IPS-18a (cell line): ENCODE data around the gene POU3F1.

ENCODE experiments used
- H3K27ac ChIP-seq: one replicate; pipeline ENCODE4 v1.5.1; 2013; ENCODE audit warnings: low read length
- H3K27me3 ChIP-seq: one replicate; pipeline ENCODE4 v1.6.1; 2013; ENCODE audit warnings: mild to moderate bottlenecking, low read length; ENCODE audit not compliant: control insufficient read depth, insufficient read depth
- H3K36me3 ChIP-seq: one replicate; pipeline ENCODE4 v1.6.1; 2013; ENCODE audit warnings: low read depth, low read length; ENCODE audit not compliant: control insufficient read depth
- H3K4me1 ChIP-seq: one replicate; pipeline ENCODE4 v1.6.1; 2013; ENCODE audit warnings: low read depth, low read length; ENCODE audit not compliant: control insufficient read depth
- H3K4me3 ChIP-seq: one replicate; pipeline ENCODE4 v1.5.1; 2013; ENCODE audit warnings: low read length
- H3K9ac ChIP-seq: one replicate; pipeline ENCODE4 v1.6.1; 2013; ENCODE audit warnings: mild to moderate bottlenecking, low read length, moderate library complexity
- H3K9me3 ChIP-seq: one replicate; pipeline ENCODE4 v1.6.1; 2013; ENCODE audit warnings: low read depth, low read length; ENCODE audit not compliant: control insufficient read depth

The POU3F1 gene

DNA sequence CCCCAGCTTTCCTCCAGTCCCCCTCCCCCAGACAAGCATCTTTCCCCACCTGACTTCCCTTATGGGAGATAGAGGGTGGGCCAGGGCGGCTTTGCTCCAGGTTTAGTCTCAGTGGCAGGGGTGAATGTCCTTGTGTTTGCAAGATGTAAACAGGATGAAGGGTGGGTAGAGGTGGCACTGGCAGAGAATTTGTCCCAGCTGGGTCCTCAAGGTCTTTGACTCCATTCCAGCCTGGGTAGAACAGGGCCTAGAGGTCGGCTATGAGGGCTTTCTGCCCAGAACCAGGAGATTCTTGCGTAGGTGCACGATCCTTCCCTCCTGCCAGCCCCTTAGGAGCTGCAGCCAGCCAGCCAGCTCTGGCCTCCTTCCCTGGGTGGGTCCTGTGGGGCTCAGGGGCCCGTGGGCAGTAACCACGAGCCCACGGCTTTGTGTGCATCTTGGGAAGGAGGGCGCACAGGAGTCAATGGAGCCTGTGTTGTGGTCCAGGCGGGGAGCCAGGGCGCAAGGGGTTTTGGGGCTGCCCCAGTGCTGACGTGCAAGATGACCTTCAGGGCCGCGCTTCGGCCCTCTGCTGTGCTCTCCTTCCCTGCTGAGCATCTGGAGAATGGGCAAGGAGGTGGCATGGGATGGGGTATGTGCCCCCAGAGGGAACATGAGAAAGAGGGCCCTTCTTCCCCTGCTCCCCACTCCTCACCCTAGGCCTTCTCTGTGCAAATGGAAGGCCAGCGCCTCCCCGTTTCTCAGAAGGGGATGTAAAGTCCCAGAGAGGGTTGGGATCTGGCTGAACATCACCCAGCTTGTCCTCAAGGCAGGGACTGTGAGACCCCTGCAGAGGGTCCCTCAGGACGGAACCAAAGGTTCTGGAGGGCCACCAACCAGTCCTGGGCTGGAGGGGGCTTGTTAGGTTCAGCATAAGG lies 15.7 kb downstream of the POU3F1 start:
- H3K36me3 ChIP-seq = peaks cover 4% of the 10 kb centered on the region
- no peak overlapping the region for H3K27ac ChIP-seq
- no peaks in the 10 kb centered on the region for H3K27me3 ChIP-seq
- H3K4me1 ChIP-seq = peaks cover 24% of the 10 kb centered on the region
- H3K9ac ChIP-seq = no peak overlapping the region
- H3K4me3 ChIP-seq = no peak overlapping the region
- H3K9me3 ChIP-seq = no peaks in the 10 kb centered on the region

DNA sequence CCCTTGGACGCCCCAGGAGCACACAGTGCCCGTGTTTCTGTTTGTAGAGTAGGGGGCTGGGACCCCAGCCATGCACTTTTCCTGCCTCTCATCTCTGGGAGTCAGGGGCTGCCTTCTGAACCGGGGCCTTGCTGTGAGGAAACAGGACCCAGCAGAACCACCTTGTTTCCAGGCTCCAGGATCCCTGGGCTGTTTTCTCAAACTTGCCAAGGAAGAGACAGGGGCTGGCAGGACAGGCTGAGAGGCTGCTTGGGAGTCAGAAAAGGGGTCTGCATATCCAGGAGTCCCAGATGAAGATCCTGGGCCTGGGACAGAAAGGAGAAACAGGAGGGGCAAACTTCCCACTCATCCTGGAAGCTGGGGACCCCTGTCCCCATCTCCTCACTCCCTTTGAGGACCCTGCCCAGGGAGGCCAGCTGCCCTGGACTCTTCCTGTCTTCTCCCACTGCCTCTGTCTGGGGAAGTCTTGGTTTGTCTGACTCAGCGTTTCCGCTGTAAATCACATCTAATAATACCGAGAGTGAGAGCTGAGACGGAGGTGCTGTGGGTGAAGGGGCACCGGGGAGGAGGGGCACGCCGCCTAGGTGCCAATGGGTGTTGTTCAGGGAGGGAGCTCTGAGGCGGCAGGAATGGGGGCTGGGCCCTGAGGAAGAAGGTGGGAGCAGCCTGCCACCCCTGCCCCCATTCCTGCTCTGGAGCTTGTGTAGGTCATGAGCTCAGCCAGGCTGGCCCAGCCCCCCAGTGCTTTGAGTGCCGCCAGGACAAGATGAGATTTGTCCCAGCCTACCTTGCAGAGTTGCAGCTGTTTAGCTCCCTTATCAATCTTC lies 16.7 kb downstream of the POU3F1 start:
- no peak overlapping the region for H3K9ac ChIP-seq
- no peaks in the 10 kb centered on the region for H3K9me3 ChIP-seq
- H3K4me1 ChIP-seq = peaks cover 24% of the 10 kb centered on the region
- H3K27ac ChIP-seq = no peak overlapping the region
- H3K36me3 ChIP-seq = peaks cover 14% of the 10 kb centered on the region
- no peaks in the 10 kb centered on the region for H3K27me3 ChIP-seq
- peak overlapping the region; percentile 14 for H3K4me3 ChIP-seq

DNA sequence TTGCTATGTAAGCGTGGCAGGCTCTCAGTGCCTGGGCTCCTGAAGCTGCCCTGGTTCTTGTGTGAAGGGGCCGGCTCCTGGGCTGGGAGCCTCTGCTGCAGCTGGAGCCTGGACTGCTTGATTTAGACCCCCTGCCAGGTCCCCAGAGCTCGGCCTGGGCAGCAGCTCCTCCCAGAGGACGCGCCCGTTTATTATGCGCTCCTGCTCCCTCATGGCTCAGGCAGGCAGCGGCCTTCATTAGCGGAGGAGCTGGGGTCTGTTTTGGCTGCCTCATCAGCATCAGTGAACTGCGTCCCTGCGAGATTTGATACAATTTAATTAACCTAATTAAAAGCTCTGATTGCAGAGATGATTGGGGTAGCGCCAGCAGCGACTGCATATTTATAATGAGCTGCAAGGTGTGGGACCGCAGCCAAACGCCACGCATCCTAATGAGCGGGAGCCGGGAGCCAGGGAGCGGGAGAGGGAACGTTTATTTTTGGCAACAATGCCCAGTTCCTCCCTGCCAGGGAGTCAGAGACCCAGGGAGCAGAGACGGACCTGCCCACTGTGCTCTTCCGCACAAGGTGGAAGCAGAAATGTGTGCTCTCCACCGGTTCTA lies 17.4 kb downstream of the POU3F1 start:
- Histone ChIP-seq H3K27ac (no peak overlapping the region), H3K9ac (no peak overlapping the region), H3K36me3 (peaks cover 18% of the 10 kb centered on the region), H3K4me1 (peaks cover 24% of the 10 kb centered on the region), H3K4me3 (peak overlapping the region; percentile 14), H3K27me3 (no peaks in the 10 kb centered on the region), H3K9me3 (no peaks in the 10 kb centered on the region)

DNA sequence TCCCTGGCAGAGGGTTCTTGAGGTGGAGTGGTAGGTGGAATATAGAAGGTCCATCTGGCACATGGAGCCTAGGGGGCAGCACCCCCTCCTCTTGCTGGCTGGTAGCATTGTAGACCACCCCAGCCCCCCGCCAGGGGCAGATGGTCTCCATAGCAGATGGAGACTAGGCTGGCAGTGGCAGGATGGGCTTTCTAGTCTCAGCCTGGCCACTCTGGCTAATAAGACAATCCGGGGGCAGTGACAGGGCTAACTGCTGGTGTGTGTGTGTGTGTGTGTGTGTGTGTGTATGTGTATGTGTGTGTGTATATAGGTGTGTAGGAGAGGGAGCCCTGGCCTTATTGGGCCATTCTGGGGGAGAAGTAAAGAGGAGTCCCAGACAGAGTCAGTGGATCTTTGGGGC lies 17.9 kb downstream of the POU3F1 start:
- Histone ChIP-seq H3K36me3 (peaks cover 22% of the 10 kb centered on the region), H3K9me3 (no peaks in the 10 kb centered on the region), H3K9ac (no peak overlapping the region), H3K4me3 (no peak overlapping the region), H3K27ac (no peak overlapping the region), H3K4me1 (peaks cover 24% of the 10 kb centered on the region), H3K27me3 (no peaks in the 10 kb centered on the region)

DNA sequence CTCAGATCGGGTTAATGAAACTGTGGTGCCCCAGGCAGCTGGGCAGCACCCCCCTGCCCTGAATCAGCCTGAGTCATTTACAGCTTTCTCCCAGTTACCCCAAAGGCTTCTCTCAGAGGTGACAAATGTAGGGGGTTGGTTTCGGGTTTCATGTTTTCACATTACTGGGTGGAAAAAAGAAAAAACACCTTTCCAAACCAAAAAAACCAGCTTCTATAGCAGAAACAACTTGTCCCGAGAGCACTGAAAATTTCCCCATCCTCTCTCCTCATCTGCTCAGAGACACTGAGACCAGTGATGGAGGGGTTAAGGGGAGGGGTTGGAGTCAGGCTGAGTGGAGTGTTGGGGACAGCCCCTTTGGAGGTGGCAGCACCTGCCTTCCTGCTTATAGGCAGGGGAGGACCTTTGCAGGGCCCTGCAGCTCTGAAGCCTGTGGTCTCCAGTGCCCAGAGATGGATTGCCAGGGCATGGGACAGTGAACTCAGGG lies 18.4 kb downstream of the POU3F1 start:
- H3K4me3 ChIP-seq = no peak overlapping the region
- H3K9me3 ChIP-seq = no peaks in the 10 kb centered on the region
- H3K27ac ChIP-seq = no peak overlapping the region
- peaks cover 24% of the 10 kb centered on the region for H3K4me1 ChIP-seq
- H3K36me3 ChIP-seq = peaks cover 28% of the 10 kb centered on the region
- H3K27me3 ChIP-seq = no peaks in the 10 kb centered on the region
- H3K9ac ChIP-seq = no peak overlapping the region

DNA sequence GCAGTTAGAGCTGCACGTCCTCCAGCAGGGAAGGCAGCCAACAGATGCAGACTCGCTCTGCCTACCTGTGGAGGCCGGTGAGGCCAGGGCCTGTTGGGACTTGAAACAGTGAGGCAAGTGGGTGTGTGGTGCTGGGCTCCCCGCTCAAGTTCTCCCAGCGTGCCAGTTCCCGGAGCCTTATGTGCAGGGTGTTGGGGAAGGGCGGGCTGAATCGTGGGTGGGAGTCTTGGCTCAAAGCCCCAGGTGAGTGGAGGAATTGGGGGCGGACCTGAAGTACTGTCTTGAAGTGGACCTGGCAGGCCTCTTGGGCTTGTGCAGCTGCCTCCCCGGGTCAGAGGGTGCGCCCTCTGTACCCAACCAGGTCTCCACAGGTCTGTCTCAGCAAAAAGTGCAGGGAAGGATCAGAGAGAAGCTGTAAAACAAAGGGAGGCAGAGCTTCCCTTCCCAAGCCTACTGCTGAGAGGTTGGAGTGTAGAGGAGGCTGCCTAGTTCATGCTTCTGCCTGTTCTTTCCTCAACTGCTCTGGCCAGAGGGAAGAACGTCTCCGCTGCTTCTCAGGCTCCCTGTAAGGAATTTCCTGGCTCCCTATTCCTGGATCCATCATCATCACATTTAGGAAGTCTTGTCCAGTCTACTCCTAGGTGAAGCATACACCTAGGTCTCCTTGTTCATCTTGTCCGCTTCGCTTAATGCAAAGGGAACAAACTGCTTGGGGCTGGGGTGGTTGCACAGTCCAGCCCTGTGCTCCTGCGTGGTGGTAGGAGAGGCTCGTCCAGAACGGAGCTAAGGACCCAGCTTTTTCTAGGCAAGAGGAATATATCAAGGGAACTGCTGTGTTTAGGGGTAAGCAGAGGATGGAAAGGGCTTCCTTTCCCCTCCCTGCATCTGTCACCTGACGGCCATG lies 19.1 kb downstream of the POU3F1 start:
- Histone ChIP-seq H3K4me3 (no peak overlapping the region), H3K4me1 (peaks cover 24% of the 10 kb centered on the region), H3K9ac (no peak overlapping the region), H3K27me3 (no peaks in the 10 kb centered on the region), H3K9me3 (no peaks in the 10 kb centered on the region), H3K27ac (no peak overlapping the region), H3K36me3 (peaks cover 35% of the 10 kb centered on the region)

DNA sequence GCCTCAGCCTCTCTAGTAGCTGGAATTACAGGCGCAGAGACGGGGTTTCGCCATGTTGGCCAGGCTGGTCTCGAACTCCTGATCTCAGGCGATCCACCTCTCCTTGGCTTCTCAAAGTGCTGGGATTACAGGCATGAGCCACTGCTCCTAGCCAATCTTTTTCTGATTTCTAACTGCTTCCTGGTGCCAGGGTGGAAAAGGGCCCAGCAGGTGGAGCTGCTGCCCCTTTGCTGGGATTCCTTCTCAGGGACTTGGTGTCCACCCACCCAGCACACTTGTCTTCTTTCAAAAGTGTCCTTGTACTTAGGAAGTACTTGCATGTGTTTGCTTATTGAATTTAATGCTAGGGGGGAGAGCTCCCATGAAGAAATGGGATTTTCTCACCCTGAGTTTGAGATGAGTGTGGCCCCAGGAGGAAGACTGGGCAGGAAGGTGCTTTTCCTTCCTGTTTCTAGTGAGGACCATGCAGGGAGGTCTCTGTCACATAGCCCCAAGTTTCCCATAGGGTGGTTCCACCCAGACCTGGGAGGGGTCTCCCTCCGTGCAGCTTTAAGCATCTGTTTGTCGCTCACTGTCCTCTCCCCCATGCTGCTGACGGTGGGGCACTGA lies 19.9 kb downstream of the POU3F1 start:
- Histone ChIP-seq H3K9me3 (no peaks in the 10 kb centered on the region), H3K27ac (no peak overlapping the region), H3K9ac (no peak overlapping the region), H3K27me3 (no peaks in the 10 kb centered on the region), H3K4me3 (no peak overlapping the region), H3K36me3 (peaks cover 42% of the 10 kb centered on the region), H3K4me1 (peaks cover 24% of the 10 kb centered on the region)

DNA sequence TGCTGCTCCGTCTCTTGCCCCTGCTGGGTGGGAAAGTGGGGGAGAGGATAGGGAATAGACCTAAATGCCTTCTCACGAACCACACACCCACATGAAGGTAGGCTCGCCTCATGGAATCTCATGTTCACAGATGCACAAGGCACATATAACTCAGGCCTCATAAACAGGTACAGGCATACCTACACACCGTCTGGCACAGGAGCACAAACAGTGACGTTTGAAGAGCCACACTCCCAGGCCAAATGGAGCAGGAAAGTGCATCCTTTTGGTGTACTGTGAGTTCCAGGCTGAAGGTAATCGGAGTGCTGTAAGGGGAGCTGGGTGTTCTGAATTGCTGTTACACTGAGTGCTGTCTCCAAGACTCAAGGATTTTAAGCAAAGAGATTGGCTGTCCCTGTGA lies 20.9 kb downstream of the POU3F1 start:
- Histone ChIP-seq H3K36me3 (peaks cover 52% of the 10 kb centered on the region), H3K4me1 (peaks cover 24% of the 10 kb centered on the region)

DNA sequence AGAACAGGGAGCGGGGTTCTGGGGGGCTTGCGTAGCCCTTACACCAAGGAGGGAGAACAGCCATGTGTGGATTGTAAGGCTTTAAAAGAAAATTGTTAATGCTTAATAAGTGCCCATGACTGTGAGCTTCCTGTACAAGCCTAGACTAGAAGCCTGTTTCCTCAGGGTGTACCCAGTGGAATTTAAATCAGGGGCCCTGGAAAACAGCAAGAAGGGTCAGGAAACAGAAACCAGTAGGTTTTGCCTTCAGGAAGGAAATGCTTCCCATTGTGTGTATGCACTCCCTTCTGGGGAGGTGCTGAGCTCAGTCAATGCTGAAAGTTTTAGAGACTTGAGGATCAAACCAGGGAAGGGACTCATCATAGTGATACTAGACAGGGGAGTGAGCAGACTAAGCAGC lies 21.4 kb downstream of the POU3F1 start:
- no peak overlapping the region for H3K4me3 ChIP-seq
- no peak overlapping the region for H3K9ac ChIP-seq
- no peak overlapping the region for H3K27ac ChIP-seq
- H3K27me3 ChIP-seq = no peaks in the 10 kb centered on the region
- peaks cover 21% of the 10 kb centered on the region for H3K4me1 ChIP-seq
- H3K9me3 ChIP-seq = no peaks in the 10 kb centered on the region
- peaks cover 56% of the 10 kb centered on the region for H3K36me3 ChIP-seq

More for the DNA sequence above, 20.9 kb downstream of the POU3F1 start:
- H3K27ac ChIP-seq = no peak overlapping the region
- H3K4me3 ChIP-seq = no peak overlapping the region
- H3K9me3 ChIP-seq = no peaks in the 10 kb centered on the region
- no peak overlapping the region for H3K9ac ChIP-seq
- H3K27me3 ChIP-seq = no peaks in the 10 kb centered on the region

DNA sequence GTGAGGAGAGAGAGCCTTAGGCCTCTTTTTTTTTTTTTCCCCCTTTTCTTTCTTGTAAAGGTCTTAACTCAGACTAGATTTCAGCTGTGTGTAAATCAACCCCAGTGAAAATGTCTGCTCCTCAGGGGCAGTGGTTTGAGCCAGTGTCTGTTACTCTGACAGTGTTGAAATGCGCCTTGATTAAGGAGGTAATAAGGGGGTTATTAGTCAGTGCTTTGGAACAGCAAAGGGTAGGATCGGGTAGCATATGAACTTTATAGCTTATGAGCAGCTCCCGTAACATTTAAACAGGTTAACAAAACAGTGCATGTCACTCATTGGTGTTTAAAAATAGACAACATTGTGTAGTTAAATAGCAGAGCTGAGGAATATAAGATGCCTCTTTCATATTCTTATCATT lies 23.8 kb downstream of the POU3F1 start:
- H3K4me1 ChIP-seq = no peaks in the 10 kb centered on the region
- H3K4me3 ChIP-seq = no peak overlapping the region
- peaks cover 77% of the 10 kb centered on the region for H3K36me3 ChIP-seq
- no peak overlapping the region for H3K27ac ChIP-seq
- H3K9me3 ChIP-seq = no peaks in the 10 kb centered on the region
- H3K27me3 ChIP-seq = no peaks in the 10 kb centered on the region
- H3K9ac ChIP-seq = no peak overlapping the region
